ENCODE data around the gene HLA-DPA1.

GRCh38 chr6:33075568-33076405 is 2.3 kb upstream of the HLA-DPA1 start, which contains the start of gene HLA-DPB1:
- no peak for TF ChIP-seq CTCF (conservative IDR thresholded peaks at IDR 0.05 in 1 of 2, IDR thresholded peaks at IDR 0.05 in 1 of 2; ENCODE audit: low read depth in 1 of 2, low read length in 2 of 2)
- no peak for TF ChIP-seq EZH2 (IDR thresholded peaks at IDR 0.05; ENCODE audit: low read length, missing control alignments)
